ENCODE results near the gene AQP12B. TPM values are rescaled to one million over a fixed set of nuclear protein-coding genes. Genes with fewer than 3 reads are reported as not detected.

AQP12B gene
- total and polyA plus RNA-seq, 10 of the 15 experiments (the other 5 are each of a cell fraction or from before 2014, with no cell fraction given), result not detected

GRCh38 chr2:240711296-240711695 lies 28.6 kb upstream of the AQP12B start:
- intact Hi-C loops (cut with micrococcal nuclease; ENCODE audit: unreplicated experiment), result no loop called here
- Histone ChIP-seq H3K4me1 (ENCODE audit: control insufficient read depth, insufficient read depth, low read length) (no peaks in the 10 kb centered on the region), H3K27ac (ENCODE audit: control insufficient read depth, insufficient read depth) (no peak overlapping the region), H3K4me3 (no peak overlapping the region), H2AFZ (ENCODE audit: control insufficient read depth, low read depth, low read length) (no peak overlapping the region), H3K36me3 (ENCODE audit: control insufficient read depth in 2 of 2, insufficient read depth in 2 of 2, low read length in 1 of 2) (no peaks in the 10 kb centered on the region), H3K79me2 (ENCODE audit: control insufficient read depth, insufficient read depth, low read length) (no peaks in the 10 kb centered on the region), H3K27me3 (replicated peaks in 1 of 2; ENCODE audit: control insufficient read depth in 2 of 2, insufficient read depth in 2 of 2, low read length in 1 of 2) (no peaks in the 10 kb centered on the region; a peak in 2 of 4 replicates), H3K9ac (ENCODE audit: control insufficient read depth, insufficient read depth, low read length) (no peak overlapping the region), H3K4me2 (ENCODE audit: control insufficient read depth, insufficient read depth) (no peak overlapping the region), H4K20me1 (ENCODE audit: control insufficient read depth, insufficient read depth) (no peaks in the 10 kb centered on the region), H3K9me3 (replicated peaks; ENCODE audit: control insufficient read depth, insufficient read depth, low read length) (no peaks in the 10 kb centered on the region)
- 24% methylated on average over 9 of the region's 9 CpGs for WGBS (ENCODE audit: insufficient coverage, insufficient replicate concordance, low lambda C conversion rate, missing lambda C conversion rate)
- in situ Hi-C loops (cut with MboI), result no loop called here
- ATAC-seq, result no peak
- ChIA-PET CTCF (no interaction called here), POLR2A (no interaction called here), RAD21 (ENCODE audit: unreplicated experiment) (no interaction called here), SMC1A (ENCODE audit: uncharacterized antibody, unreplicated experiment) (no interaction called here)
- no peak for TF ChIP-seq KDM1A (IDR thresholded peaks at IDR 0.05; ENCODE audit: borderline replicate concordance)
- DNase-seq (ENCODE audit: low read depth, low spot score), result no peak
- BruUV-seq (replicated peaks), result no TSS peak
- FAIRE-seq, result no peak

DNA sequence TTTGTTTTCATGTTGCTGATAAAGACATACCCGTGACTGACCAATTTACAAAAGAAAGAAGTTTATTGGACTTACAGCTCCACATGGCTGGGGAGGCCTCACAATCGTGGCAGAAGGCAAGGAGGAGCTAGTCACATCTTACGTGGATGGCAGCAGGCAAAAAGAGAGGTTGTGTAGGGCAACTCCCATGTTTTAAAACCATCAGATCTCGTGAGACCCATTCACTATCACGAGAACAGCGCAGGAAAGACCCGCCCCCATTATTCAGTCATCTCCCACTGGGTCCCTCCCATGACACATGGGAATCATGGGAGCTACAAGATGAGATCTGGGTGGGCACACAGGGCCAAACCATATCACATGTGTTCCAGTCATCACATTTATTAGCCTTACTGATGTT lies 25.8 kb upstream of the AQP12B start:
- CTCF ChIA-PET, result interaction anchor here (2.7 kb wide), 1 partner anchor 194 kb away, joined by 11 read pairs; no protein-coding TSS in a partner anchor
- H3K27me3 ChIP-seq (replicated peaks in 1 of 2; ENCODE audit: control insufficient read depth in 2 of 2, insufficient read depth in 2 of 2, low read length in 1 of 2), result peaks cover 0 to 2% of the 10 kb centered on the region in 2 experiments; a peak in 2 of 4 replicates
- no peak overlapping the region for H2AFZ ChIP-seq (ENCODE audit: control insufficient read depth, low read depth, low read length)
- in situ Hi-C loops (cut with MboI) (no loop called here), intact Hi-C loops (cut with micrococcal nuclease; ENCODE audit: unreplicated experiment) (loop anchor here (10.0 kb wide), 1 partner anchor 194 kb away; no protein-coding TSS in a partner anchor)
- WGBS (ENCODE audit: insufficient coverage, insufficient replicate concordance, low lambda C conversion rate, missing lambda C conversion rate), result 5% methylated on average over 7 of the region's 7 CpGs
- no TSS peak for BruUV-seq (replicated peaks)
- RAD21 ChIA-PET (ENCODE audit: unreplicated experiment), result no interaction called here
- no peaks in the 10 kb centered on the region for H3K9me3 ChIP-seq (replicated peaks; ENCODE audit: control insufficient read depth, insufficient read depth, low read length)
- DNase-seq (ENCODE audit: low read depth, low spot score) (no peak), ATAC-seq (no peak), FAIRE-seq (no peak)
- H3K4me2 ChIP-seq (ENCODE audit: control insufficient read depth, insufficient read depth), result no peak overlapping the region
- no peaks in the 10 kb centered on the region for H3K36me3 ChIP-seq (ENCODE audit: control insufficient read depth in 2 of 2, insufficient read depth in 2 of 2, low read length in 1 of 2)
- no peak overlapping the region for H3K9ac ChIP-seq (ENCODE audit: control insufficient read depth, insufficient read depth, low read length)
- POLR2A ChIA-PET, result no interaction called here
- TF ChIP-seq RAD21 (IDR thresholded peaks at IDR 0.05; ENCODE audit: insufficient read depth, low read depth, low read length), result no peak
- SMC1A ChIA-PET (ENCODE audit: uncharacterized antibody, unreplicated experiment), result no interaction called here
- H3K27ac ChIP-seq (ENCODE audit: control insufficient read depth, insufficient read depth), result no peak overlapping the region
- H4K20me1 ChIP-seq (ENCODE audit: control insufficient read depth, insufficient read depth), result no peaks in the 10 kb centered on the region
- no peaks in the 10 kb centered on the region for H3K4me1 ChIP-seq (ENCODE audit: control insufficient read depth, insufficient read depth, low read length)
- H3K4me3 ChIP-seq, result no peak overlapping the region
- no peaks in the 10 kb centered on the region for H3K79me2 ChIP-seq (ENCODE audit: control insufficient read depth, insufficient read depth, low read length)
